8988T (cell line): ENCODE results near the gene FRRS1L.

ENCODE experiments used
- DNase-seq: peaks from one replicate; pipeline ENCODE4 v3.0.0; 2011

FRRS1L gene, protein sequence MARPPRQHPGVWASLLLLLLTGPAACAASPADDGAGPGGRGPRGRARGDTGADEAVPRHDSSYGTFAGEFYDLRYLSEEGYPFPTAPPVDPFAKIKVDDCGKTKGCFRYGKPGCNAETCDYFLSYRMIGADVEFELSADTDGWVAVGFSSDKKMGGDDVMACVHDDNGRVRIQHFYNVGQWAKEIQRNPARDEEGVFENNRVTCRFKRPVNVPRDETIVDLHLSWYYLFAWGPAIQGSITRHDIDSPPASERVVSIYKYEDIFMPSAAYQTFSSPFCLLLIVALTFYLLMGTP

DNA sequence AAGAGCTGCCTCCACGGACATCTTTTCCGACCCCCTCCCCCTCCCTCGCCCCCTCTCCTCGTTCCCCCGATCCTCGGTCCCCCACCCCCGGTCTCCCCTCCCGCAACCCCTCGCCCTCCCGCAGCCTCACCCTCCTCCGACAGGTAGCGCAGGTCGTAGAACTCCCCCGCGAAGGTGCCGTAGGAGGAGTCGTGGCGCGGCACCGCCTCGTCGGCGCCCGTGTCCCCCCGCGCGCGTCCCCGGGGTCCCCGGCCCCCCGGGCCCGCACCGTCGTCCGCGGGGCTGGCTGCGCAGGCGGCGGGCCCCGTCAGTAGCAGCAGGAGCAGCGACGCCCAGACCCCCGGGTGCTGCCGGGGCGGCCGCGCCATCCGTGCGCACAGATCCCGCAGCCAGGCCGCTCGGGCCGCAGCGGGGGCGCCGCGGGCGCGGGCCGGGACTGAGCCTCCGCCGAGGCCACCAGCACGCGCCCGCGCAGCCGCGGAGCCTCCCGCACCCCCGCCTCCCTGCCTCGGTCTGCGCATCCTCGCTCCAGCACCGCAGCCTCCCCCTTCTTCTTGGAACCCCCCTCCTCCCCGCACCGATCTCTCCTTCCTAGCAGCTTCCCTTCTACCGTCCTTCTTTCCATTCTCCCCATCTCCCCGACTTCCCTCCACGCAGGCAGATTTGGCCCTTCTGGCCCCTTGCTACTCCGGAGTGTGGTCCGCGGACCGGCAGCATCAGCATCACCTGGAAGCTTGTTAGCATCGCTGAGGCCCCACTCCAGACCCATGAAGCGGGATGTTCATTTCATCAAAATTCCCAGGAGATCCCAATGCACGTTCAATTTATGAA is at the start of gene FRRS1L:
TSS of gene FRRS1L (minus strand) at position 479 of the 831 bp plus-strand sequence. CDS start at position 368, 111 bp downstream.
- DNase-seq: no peak

DNA sequence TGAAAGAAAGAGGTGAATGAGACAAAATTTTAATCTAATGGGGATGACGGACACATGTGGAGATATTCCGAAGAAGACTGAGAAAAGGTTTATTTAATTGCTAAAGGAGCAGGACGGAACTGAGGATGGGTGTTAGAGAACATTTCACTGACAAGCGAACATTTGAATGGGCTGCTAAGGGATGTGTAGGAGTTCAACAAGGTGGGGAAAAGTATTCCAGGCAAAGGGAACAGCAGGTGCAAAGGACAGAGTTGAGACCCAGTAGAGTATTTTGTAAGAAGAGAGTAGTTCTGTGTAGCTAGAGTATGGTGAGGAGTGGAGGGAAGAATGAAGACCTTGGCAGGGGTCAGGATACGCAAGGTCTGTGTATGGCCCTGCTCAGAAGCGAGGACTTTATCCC is 47.4 kb upstream of the FRRS1L start:
- DNase-seq: no peak

DNA sequence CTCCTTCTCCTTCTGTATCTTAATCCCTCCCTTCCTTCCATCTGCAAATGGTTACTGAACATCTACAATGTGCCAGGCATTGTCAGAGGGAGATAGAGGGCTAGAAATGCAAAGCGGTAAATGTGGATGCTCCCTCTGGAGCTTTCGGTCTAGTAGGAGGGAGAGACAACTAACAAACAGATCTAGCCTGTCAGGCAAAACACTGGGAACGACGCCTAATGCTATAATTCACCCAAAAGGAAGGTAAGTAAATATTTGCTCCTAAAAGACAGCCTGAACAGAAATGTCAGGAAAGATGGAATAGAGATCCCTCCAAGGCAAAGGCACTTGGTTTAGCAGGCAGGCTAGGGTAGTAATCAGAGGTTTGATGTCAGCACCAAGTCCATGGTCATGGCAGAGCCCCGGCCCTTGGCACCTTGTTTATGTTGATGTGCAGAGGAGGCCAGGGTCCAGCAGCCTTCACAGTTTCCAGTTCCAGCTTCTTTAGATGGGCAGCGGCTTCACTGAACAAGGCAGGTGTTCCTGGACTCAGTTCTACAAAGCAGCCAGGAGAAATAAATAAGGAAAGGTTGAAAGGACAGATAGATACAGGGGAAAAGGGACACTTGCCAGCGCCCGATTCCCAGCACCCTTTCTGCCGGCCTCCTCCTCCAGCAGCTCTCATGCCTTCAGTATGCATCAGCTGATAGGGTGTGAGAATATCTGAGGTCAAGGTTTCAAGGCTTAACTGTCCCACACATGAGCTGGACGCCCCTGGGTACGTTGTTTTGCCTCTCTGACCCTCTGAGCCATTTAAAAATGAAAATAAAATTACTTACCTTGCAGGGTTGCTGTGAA is 46.5 kb upstream of the FRRS1L start:
- no peak for DNase-seq

DNA sequence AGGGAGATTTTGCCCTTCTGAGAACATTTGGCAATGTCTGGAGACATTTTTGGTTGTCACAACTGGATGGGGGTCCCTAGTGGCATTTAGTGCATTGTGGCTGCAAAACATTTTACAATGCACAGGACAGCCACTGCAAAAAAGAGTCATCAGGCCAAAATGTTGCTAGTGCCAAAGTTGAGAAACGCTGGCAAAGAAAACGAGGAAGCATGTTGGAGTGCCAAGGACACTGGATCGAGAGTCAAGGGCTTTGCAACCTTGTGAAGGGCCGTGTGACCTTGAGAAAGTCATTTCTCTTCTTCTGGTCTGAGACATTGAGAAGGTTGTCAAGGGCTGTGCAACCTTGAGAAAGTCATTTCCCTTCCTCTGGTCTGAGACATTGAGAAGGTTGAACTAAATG is 45.7 kb upstream of the FRRS1L start:
- DNase-seq: no peak

DNA sequence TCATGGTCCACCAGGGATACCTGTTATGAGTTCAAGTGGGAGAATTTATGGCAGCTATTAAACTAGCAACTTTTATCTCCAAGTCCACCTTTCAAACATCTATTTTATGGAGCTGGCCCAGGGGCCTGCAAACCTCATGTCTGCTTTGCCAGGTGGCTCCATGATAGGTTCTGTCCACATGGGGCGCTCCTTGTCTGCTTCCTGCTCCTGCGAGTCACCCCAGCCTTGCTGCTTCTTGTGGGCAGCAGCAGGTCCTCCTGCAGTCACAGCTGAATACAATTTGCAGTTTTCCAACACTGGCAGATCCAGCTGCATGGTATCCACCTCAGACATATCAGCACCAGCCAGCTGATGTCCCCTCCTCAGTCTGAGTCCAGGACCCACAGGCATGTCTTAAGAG is 39.6 kb upstream of the FRRS1L start:
- DNase-seq: no peak

DNA sequence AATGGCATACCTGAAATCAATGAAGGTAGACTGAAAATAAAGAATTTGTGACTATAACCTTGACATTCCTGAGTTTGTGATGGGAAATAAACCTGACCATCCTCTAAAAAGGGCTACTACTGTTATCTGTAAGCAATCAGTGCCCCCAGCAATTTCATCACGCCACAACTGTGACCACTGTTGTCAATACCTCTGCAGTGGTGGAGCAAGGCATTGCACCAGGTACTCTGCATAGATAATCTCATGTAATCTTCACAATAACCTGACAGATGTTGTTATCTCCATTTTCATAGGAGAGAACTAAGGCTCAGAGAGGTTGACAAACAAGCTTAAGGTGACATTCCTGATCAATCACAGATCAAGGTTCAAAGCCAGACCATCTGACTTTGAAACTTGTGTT is 38.5 kb upstream of the FRRS1L start:
- no peak for DNase-seq

DNA sequence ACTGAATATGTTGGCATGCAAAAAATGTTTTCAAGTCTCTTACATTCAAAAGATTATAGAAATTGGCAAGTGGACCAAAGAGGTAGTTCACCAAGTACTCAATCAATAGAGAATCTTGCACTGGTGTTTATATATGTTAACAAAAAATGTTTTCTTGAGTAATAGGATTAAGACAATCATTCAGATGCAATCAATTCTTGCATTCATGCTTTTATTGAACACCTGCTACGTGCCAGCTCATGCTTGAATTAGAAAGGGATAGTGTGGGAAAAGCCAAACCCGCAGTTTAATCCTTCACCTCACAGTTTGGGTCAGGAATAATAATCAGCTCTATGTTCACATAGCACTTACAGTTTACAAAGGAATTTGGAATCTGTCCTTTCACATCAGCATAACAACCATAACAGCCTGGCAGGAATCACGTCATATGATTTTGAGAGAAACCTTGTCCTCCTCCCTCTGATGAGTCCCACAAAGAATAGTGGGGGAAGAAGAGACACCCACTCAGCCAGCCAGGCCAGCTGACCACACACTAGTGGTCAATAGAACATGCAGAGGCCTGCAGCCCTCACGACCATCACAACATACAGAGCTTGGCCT is 36.8 kb upstream of the FRRS1L start:
- DNase-seq: no peak

DNA sequence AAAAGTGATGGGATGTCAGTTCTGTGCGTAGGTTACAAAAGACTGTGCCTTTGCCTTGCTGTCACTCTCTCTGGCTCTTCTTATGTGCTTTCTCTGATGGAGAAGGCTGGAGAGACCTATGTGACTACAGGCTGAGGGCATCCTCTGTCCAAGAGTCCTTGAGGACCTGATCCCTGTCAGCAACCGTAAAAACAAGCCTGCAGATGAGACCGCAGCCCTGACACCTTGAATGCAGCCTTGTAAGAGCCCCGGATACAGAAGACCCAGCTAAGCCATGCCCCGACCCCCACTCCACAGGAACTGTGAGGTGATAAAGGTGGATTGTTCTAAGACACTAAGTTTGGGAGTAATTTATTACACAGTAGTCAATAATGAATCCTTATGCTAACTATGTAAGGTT is 32.6 kb upstream of the FRRS1L start:
- DNase-seq: no peak

DNA sequence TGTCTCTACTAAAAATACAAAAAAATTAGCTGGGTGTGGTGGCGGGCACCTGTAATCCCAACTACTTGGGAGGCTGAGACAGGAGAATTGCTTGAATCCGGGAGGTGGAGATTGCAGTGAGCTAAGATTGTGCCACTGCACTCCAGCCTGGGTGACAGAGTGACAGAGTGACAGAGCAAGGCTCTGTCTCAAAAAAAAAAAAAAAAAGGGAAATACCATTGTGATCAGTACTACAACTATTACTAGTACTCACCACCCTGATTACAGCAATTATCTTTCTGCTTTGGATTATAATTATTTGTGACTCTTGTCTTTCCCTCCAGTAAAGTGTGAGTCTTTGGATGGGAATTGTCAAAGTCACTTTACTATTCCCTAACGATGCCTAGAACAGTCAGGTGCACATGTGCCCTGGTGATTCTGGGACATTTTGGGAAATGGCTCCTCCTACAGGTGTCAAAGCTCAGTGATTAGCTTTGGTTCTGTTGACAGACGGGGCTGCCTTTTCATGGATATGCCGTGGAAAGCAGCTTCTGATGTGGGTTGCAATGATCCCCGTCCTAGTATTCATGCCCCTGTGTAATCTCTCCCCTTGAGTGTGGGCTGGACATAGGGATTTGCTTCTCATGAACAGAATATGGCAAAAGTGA is 31.8 kb upstream of the FRRS1L start:
- no peak for DNase-seq

DNA sequence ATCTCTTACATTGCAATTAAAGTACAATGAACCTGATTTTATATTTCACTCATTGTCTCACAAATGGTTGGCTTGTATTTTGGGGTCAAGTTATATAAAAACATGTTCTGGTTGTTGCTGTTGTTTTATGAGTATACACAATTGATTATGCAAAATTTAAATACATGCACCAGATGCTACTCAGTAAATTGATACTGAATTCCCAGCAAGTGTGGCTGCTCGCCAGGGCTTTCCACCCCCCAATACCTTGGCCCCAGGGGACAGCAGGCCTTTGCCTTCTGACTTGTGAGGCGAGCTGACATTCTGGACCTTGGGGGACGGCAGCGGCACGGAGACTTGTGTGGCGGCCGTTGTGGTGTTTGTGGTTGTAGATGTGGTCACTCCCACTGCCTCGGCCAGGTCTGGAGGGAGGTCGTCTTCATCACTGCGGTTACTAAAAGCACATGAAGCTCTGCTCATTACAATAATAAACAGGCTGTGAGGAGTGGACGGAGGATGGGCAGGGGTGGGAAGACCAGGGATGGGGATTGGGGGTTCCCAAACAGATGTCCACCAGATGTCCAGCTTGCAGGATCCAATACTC is 27.0 kb upstream of the FRRS1L start:
- no peak for DNase-seq

DNA sequence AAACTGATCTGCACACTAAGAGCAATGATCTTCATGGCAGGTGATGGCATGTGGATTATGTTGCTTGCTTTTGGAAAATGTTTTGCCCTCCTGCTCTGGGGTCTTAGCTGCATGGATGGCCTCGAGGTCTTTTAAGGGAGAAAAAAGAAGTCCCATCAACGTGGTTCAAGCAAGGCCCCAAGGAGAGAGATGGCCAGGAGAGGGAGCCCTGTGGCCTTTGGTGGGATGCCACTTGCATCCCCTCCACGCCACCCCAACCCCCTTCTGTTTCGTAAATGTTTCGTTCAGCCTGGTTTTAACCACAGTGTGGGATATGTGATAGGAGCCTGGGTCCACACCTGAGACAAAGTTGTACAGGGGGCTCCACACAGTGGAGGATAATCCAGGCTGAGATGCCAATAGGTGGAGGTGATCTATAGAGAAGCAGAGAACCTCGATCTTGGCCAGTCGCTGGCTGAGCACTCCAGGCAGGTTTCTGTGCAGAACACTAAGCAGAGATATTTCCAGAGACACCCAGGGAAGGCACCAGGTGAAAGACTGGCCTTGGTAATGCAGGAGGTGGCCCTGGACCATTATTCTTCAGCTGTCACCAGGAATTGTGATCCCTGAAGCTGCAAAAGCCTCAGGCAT is 25.8 kb upstream of the FRRS1L start:
- DNase-seq: no peak

DNA sequence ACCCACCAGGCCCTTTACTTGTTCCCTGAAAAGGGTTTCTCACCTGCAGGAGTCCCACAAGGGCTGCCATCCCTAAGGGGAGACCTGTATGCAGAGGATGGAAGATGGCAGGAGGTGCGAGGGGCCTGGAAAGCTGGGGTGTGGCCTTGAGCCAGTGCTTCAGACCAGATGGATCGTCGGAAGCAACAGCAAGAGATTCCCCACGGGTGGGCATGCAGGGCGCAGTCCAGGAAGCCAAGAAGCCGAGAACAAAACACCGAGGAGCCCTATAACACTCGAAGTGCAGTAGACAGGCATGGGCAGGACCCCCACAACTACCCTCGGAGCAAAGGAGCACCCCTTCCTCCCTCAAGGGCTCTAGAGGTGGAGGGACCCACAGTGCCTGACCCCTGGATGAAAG is 24.7 kb upstream of the FRRS1L start:
- DNase-seq: no peak

DNA sequence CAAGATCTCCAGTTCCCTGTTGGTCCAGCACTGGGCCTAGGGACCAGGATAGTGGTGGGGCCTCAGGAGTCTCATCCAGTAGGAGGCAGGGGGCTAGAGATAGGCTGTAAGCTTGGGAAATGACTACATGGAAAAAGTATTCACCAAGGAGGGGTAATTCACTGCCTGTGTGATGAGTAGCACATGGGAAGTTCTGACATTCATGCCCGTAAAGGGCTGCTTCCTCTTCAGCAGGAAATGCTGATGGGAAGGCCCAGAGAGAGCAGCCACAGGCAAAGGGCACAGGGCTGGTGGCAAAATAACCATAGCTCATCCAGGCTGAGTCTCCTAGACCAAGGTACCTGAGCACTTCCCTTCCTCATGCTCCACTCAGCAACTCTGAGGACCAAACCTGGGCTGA is 23.1 kb upstream of the FRRS1L start:
- DNase-seq: no peak

DNA sequence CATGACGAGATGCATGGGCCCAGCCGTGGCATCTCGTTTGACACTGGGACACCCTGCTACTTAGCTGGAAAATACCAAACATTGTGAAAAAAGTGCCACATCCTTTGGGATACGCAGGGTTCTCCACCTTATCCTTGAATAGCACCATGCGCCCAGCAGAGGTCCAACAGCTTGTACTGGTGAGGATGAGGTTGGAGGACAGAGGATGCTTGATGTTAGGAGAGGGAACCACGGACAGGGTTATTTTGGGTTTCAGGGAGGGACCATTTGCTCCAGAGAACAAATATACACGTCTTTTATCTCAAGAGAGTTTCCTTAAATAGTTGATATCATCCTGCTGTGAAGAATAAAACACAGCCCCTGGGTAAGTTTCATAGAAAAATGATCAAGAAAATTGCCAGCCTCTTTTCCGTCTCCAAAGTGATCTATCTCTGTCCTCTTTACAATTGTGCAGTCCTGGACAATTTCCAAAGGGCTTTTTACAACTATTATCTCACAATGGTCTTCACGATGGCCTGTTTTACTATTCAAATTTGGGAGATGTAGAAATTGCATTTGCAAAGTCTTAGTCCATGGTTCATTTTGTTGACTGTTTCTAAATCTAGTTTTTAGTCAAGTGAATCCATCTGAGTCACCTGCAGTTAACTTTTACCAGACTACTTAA is 19.9 kb upstream of the FRRS1L start:
- no peak for DNase-seq

DNA sequence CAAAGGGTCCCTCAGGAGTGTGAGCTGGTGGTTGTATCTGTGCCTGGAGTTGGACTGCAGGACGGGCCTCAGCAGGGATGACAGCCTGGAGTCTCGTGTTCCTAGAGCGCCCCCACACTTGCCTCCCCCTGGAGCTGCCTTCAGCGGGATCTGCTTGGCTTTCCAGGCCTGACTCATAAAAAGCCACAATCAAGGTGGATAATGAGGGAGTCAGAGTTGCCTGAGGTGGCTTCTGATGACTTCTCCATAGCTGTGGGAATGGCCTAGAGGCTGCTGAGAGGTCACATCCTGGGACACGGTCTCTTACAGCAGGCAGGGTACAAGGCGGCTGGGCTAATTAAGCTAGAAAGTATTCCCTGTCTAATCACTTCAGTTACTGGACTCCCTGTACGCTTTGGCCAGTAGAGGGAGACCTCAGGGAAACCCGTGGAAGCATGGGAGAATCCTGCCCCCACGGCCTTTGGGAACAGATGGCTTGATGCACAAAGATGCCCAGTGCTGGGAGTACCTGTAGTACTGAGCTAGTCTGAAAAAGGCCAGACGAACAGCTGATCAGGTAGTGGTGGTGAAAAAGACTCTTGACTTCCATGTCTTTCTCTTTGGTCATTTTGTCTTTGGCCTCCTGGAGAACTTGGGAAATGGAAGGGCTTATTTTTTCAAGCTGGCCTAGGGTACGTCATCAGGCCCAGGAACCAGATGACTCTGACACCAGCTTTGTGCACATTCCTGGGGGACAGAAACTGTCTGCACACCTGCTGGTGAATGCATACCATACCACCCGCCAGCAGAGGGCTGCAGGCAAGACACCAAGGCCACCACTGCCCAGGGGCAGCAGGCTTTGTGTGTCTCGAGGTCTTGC is 16.1 kb upstream of the FRRS1L start:
- peak; percentile 55 for DNase-seq

DNA sequence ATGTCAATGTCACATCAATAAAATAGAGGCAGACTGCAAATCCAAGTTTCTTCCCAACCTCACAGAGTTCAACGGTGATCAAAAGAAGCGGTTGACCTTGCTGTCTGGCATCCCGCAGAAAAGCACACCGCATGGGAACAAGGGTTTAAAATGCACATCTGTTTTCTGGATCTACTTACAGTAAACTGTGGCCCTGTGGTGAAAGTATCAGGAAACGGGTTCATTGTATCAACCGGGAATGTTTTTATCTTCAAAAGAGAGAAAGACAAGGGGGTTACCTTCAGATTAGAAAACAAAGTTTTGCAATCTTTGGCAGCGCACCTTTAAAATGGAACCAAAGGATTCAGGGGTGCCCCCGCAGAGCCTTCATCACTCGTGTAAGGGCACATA is 15.5 kb upstream of the FRRS1L start:
- no peak for DNase-seq

DNA sequence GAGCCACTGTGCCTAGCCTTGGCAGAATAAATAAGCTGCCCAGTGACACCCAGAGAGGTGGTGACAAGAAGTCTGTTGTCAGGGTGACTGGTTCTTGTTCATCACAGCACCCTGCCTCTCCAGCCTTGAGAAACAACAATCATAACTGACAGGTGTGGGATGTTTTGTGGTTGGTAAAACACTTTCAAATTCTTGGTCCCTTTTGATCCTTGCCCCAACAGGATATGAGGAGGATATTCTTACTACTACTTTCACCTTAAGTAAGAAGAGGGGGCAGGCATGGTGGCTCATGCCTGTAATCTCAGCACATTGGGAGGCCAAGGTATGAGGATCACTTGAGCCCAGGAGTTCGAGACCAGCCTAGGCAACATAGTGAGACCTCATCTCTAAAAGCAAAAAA is 14.2 kb upstream of the FRRS1L start:
- no peak for DNase-seq

DNA sequence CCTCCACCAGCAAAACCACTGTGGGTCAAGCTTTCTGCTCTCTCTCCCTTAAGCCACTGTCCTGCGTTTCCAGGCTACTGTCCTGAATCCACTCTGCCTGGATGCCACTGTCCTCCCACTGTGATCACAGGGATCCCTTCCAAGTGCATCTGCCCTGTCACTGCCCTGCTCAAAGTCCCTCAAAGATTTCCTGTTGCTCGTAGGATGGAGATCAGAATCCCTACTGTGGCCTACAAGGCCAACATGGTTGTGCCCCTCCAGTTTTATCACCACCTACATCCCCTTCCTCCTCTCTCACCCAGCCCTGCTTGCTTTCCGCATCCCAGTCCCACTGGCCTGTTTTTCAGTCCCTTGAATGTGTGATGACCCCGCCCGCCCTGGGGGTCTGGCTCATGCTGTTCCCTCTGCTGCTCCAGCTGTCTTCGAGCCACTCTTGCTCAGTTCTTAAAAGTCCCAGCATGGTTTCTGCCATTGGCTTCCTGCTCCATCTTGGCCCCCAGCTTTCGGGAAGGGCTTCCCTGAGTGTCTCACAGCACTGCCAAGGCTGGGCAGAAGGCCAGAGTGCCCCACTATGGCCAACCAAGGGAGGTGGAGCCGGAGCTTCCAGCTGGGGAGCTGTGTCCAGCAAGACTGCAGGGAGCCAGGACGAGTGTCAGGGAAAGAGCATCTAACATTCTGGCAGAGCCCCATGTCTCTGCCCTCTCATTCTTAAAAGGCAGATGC is 12.9 kb upstream of the FRRS1L start:
- DNase-seq: no peak

DNA sequence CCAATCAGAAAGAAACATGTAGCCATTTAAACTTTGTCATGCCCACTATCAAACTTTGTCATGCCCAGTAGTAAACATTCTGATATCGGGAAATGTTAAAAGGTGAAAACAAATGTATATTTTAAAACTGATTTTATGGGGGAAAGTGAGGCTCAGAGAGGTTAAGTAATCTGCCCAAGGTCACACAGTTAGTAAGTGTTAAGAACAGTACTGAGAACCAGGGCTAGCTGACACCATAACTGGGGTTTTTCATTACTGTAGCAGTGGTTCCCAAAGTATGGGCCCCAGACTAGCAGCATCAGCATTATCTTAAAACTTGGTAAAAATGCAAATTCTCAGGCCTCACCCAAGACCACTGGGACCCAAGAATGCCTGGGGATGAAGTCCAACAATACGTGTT is 9.9 kb upstream of the FRRS1L start:
- DNase-seq: no peak

DNA sequence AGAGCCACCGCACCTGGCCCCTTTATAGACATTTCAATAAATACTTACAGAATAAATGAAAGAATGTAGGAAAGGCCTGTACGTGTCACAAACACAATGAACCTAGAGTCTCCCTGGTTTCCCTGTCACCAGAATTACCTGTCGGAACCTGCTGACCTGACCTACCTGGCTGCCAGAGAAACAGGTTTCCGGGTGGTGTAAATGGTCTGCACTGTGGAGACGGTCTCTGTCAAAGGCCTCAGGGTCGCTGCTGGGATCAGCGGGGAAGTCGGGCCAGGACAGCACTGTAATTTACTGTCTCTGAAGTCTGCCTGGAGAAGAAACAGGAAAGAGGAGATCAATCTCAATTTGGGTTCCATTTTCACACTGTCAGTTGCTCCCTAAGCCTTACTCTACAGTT is 9.3 kb upstream of the FRRS1L start:
- DNase-seq: no peak
